A549 treated with DMSO at 1 μM for 4 hours (cell line): ENCODE measurements around the gene PRH1. TPM values are rescaled to one million over a fixed set of nuclear protein-coding genes. Genes with fewer than 3 reads are reported as not detected.

Source experiments
- total RNA-seq: library from RNA; stranded (reverse); fragments of 200-300 nt; extraction: Qiagen RNA extraction; gene quantifications from 5 replicates; pipeline ENCODE4 v1.2.3, GENCODE V29; 2022; ENCODE audit warnings: low read depth

The PRH1 gene
- total RNA-seq: 1.7 to 4.4 TPM (median 3.3 TPM) in 5 replicates

GRCh38 chr12:10884086-10884725, at the start of gene PRH1:
Gene PRH1 (minus strand): TSS chr12:10884255. CDS start chr12:10884217, 38 bp downstream.

GRCh38 chr12:10928746-10929286, 44.8 kb upstream of the PRH1 start, which contains the start of gene PRH2:
Gene PRH2 (plus strand): TSS chr12:10929236. CDS start chr12:10929274, 38 bp downstream.

GRCh38 chr12:10909462-10909861, 25.4 kb upstream of the PRH1 start, which contains the start of gene TAS2R13:
Gene TAS2R13 (minus strand): TSS chr12:10909562. CDS start chr12:10909298, 264 bp downstream.

GRCh38 chr12:10849425-10849878, 34.6 kb downstream of the PRH1 start, which contains the start of gene PRR4:
Gene PRR4 (minus strand): TSS chr12:10849475. CDS start chr12:10849437, 38 bp downstream.

Other genes starting within 250 kb of the PRH1 start
- 0.14 to 0.54 TPM (median 0.28 TPM) in 5 replicates for gene STYK1, start 210.2 kb downstream of the PRH1 start, total RNA-seq
- 260 to 283 TPM (median 272 TPM) in 5 replicates for gene YBX3, start 160.9 kb downstream of the PRH1 start, total RNA-seq
- not detected in 5 replicates for gene TAS2R7, start 81.6 kb downstream of the PRH1 start, total RNA-seq
- gene TAS2R8, start 77.0 kb downstream of the PRH1 start, total RNA-seq: not detected in 5 replicates
- not detected in 5 replicates for gene TAS2R9, start 74.1 kb downstream of the PRH1 start, total RNA-seq
- gene TAS2R10, start 57.9 kb downstream of the PRH1 start, total RNA-seq: 0.09 to 0.13 TPM in 2 of 5 replicates, not detected in the others
- gene PRR4, start 34.8 kb downstream of the PRH1 start, total RNA-seq: 1.6 to 3.5 TPM (median 3.1 TPM) in 5 replicates
- not detected in 5 replicates for gene TAS2R13, start 25.3 kb upstream of the PRH1 start, total RNA-seq
- gene PRH2, start 45.0 kb upstream of the PRH1 start, total RNA-seq: 0.37 TPM in 1 of 5 replicates, not detected in the others
- 0.27 to 0.94 TPM (median 0.63 TPM) in 5 replicates for gene TAS2R14, start 55.0 kb upstream of the PRH1 start, total RNA-seq
- gene TAS2R50, start 102.7 kb upstream of the PRH1 start, total RNA-seq: 0.09 TPM in 1 of 5 replicates, not detected in the others
- 0.10 to 0.12 TPM (median 0.11 TPM) in 3 of 5 replicates, not detected in the others for gene TAS2R20, start 114.0 kb upstream of the PRH1 start, total RNA-seq
- gene TAS2R19, start 138.4 kb upstream of the PRH1 start, total RNA-seq: 0.09 to 0.25 TPM in 2 of 5 replicates, not detected in the others
- 0.09 to 0.22 TPM (median 0.16 TPM) in 4 of 5 replicates, not detected in the other for gene TAS2R31, start 147.2 kb upstream of the PRH1 start, total RNA-seq
- gene TAS2R46, start 178.0 kb upstream of the PRH1 start, total RNA-seq: 0.11 TPM in 1 of 5 replicates, not detected in the others
- gene TAS2R43, start 208.1 kb upstream of the PRH1 start, total RNA-seq: not detected in 5 replicates